Measurements from ENCODE around the gene ASL. TPM values are rescaled to one million over a fixed set of nuclear protein-coding genes. Genes with fewer than 3 reads are reported as not detected.
"Not testable (repeated sequence)": the region's sequence is repeated elsewhere in the genome, so short reads cannot be mapped to it uniquely, and the experiment has no call there.

Gene ASL
- total RNA-seq, 1 donor from 2014 or later: 71.7 TPM

GRCh38 chr7:66099551-66100407 is 24.2 kb downstream of the ASL start:
- H3K36me3 ChIP-seq (ENCODE audit: control insufficient read depth, insufficient read depth, low read length): no peaks in the 10 kb centered on the region
- TF ChIP-seq, protein P1, sequence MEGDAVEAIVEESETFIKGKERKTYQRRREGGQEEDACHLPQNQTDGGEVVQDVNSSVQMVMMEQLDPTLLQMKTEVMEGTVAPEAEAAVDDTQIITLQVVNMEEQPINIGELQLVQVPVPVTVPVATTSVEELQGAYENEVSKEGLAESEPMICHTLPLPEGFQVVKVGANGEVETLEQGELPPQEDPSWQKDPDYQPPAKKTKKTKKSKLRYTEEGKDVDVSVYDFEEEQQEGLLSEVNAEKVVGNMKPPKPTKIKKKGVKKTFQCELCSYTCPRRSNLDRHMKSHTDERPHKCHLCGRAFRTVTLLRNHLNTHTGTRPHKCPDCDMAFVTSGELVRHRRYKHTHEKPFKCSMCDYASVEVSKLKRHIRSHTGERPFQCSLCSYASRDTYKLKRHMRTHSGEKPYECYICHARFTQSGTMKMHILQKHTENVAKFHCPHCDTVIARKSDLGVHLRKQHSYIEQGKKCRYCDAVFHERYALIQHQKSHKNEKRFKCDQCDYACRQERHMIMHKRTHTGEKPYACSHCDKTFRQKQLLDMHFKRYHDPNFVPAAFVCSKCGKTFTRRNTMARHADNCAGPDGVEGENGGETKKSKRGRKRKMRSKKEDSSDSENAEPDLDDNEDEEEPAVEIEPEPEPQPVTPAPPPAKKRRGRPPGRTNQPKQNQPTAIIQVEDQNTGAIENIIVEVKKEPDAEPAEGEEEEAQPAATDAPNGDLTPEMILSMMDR (IDR thresholded peaks at IDR 0.05; ENCODE audit: insufficient read depth, low read length, poor library complexity, severe bottlenecking): no peak
- H3K27me3 ChIP-seq (ENCODE audit: control insufficient read depth, insufficient read depth, low read length): no peaks in the 10 kb centered on the region
- peak overlapping the region; percentile 34 for H3K4me3 ChIP-seq (ENCODE audit: low read depth, low read length)
- no peak for DNase-seq (ENCODE audit: low read depth)

- Histone ChIP-seq H3K4me3 (ENCODE audit: low read depth, low read length) (peak overlapping the region; percentile 23), H3K36me3 (ENCODE audit: control insufficient read depth, insufficient read depth, low read length) (no peaks in the 10 kb centered on the region), H3K27me3 (ENCODE audit: control insufficient read depth, insufficient read depth, low read length) (no peaks in the 10 kb centered on the region)
- no peak for DNase-seq (ENCODE audit: low read depth)
- TF ChIP-seq, protein P1 (IDR thresholded peaks at IDR 0.05; ENCODE audit: insufficient read depth, low read length, poor library complexity, severe bottlenecking): no peak
These were observed 24.9 kb downstream of the ASL start for GRCh38 chr7:66100408-66101050.

DNA sequence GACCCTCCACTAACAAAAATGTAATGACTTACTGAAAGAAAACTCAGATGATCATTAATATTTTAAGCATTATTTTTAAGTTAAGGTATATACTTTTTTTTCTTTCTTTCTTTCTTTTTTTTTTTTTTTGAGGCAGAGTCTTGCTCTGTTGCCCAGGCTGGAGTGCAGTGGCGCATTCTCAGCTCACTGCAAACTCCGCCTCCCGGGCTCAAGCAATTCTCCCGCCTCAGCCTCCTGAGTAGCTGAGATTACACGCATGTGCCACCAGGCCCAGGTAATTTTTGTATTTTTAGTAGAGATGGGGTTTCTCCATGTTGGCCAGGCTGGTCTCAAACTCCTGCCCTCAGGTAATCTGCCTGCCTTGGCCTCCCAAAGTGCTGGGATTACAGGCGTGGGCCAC is 26.5 kb downstream of the ASL start:
- DNase-seq (ENCODE audit: low read depth); H3K4me3 ChIP-seq (ENCODE audit: low read depth, low read length); H3K36me3 ChIP-seq (ENCODE audit: control insufficient read depth, insufficient read depth, low read length); H3K27me3 ChIP-seq (ENCODE audit: control insufficient read depth, insufficient read depth, low read length): not testable (repeated sequence)

- not testable (repeated sequence) for H3K27me3 ChIP-seq (ENCODE audit: control insufficient read depth, insufficient read depth, low read length); H3K4me3 ChIP-seq (ENCODE audit: low read depth, low read length); H3K36me3 ChIP-seq (ENCODE audit: control insufficient read depth, insufficient read depth, low read length); DNase-seq (ENCODE audit: low read depth)
These were observed 28.4 kb downstream of the ASL start for GRCh38 chr7:66103994-66104393.

GRCh38 chr7:66105263-66105748 is 29.7 kb downstream of the ASL start:
- TF ChIP-seq, protein P1 (IDR thresholded peaks at IDR 0.05; ENCODE audit: insufficient read depth, low read length, poor library complexity, severe bottlenecking): no peak
- H3K4me3 ChIP-seq (ENCODE audit: low read depth, low read length): no peak overlapping the region
- H3K36me3 ChIP-seq (ENCODE audit: control insufficient read depth, insufficient read depth, low read length): no peaks in the 10 kb centered on the region
- no peaks in the 10 kb centered on the region for H3K27me3 ChIP-seq (ENCODE audit: control insufficient read depth, insufficient read depth, low read length)
- DNase-seq (ENCODE audit: low read depth): no peak

- not testable (repeated sequence) for H3K27me3 ChIP-seq (ENCODE audit: control insufficient read depth, insufficient read depth, low read length); DNase-seq (ENCODE audit: low read depth); H3K4me3 ChIP-seq (ENCODE audit: low read depth, low read length); H3K36me3 ChIP-seq (ENCODE audit: control insufficient read depth, insufficient read depth, low read length)
These were observed 32.8 kb downstream of the ASL start for GRCh38 chr7:66108410-66108809.

GRCh38 chr7:66110856-66111255 is 35.2 kb downstream of the ASL start:
- H3K36me3 ChIP-seq (ENCODE audit: control insufficient read depth, insufficient read depth, low read length): no peaks in the 10 kb centered on the region
- H3K27me3 ChIP-seq (ENCODE audit: control insufficient read depth, insufficient read depth, low read length): no peaks in the 10 kb centered on the region
- peak; percentile 88 for DNase-seq (ENCODE audit: low read depth)
- H3K4me3 ChIP-seq (ENCODE audit: low read depth, low read length): no peak overlapping the region
- TF ChIP-seq, protein P1 (IDR thresholded peaks at IDR 0.05; ENCODE audit: insufficient read depth, low read length, poor library complexity, severe bottlenecking): no peak
